Left lung (tissue), 10 donors: ENCODE results near the gene AP4B1. TPM values are rescaled to one million over a fixed set of nuclear protein-coding genes. Genes with fewer than 3 reads are reported as not detected.

Source experiments
- ATAC-seq: fragments of 200-7000 bp; cut with Tn5 transposase; one replicate; pipeline ENCODE4 v1.9.1; 2020; ENCODE audit warnings: moderate library complexity
- DNase-seq, 4 donors: peaks; one replicate each; pipeline ENCODE4 v3.0.0-alpha.2; 2013 to 2020
- H3K27ac ChIP-seq, 2 donors: fragments of 200-600 bp; sonication (generic) in 1 of 2; one replicate each; pipeline versions ENCODE4 v1.5.0 to v1.8.0; 2020 to 2021
- H3K27me3 ChIP-seq, 2 donors: fragments of 200-600 bp; sonication (generic) in 1 of 2; one replicate each; pipeline versions ENCODE4 v1.5.0 to v1.8.0; 2020 to 2021
- H3K36me3 ChIP-seq, 2 donors: fragments of 200-600 bp; sonication (generic) in 1 of 2; one replicate each; pipeline versions ENCODE4 v1.5.0 to v1.8.0; 2020 to 2021
- H3K4me1 ChIP-seq, 2 donors: fragments of 200-600 bp; one replicate each; pipeline ENCODE4 v1.8.0; 2021
- H3K4me3 ChIP-seq, 2 donors: fragments of 200-600 bp; sonication (generic) in 1 of 2; one replicate each; pipeline versions ENCODE4 v1.5.0 to v1.8.0; 2020 to 2021; ENCODE audit warnings: mild to moderate bottlenecking in 1 of 2
- H3K9me3 ChIP-seq, 2 donors: fragments of 200-600 bp; sonication (generic) in 1 of 2; one replicate each; pipeline versions ENCODE4 v1.5.0 to v1.8.0; 2020 to 2021
- CTCF ChIP-seq, 2 donors: fragments of 200-600 bp; sonication (generic) in 1 of 2; IDR thresholded peaks; one replicate each; pipeline versions ENCODE4 v1.5.0 to v1.8.0; 2021; ENCODE audit warnings: antibody characterized with exemption in 2 of 2
- intact Hi-C, 2 donors: fragments of 100-400 bp; cut with DNase I; formaldehyde crosslinking; loops; one replicate each; pipeline versions ENCODE4 v1.11.2 to v1.14.2; 2022
- polyA plus RNA-seq, 6 donors: library from polyadenylated mRNA; unstranded; fragments of 120-200 nt; gene quantifications; one replicate each; pipeline ENCODE4 v1.2.1, GENCODE V29; 2013; ENCODE audit not compliant: insufficient read length in 6 of 6
- total RNA-seq, 2 donors: library from RNA; stranded (reverse); fragmentation: NEBNext Ultra II Directional; extraction: Animal tissue kit (Norgen Biotek cat#: 25700); gene quantifications; one replicate each; pipeline ENCODE4 v1.2.1, GENCODE V29; 2021
- donor health status: DM: no; HTN: yes; CAD: no.
- donor health status: DM: no; HTN: no; CAD: no.

Gene AP4B1
- total and polyA plus RNA-seq, 8 donors: 15.4 to 65.1 (median 54.6) TPM

- intact Hi-C loops: no loop called here
- no peaks in the 10 kb centered on the region for H3K27me3 ChIP-seq
These were observed 8.6 kb downstream of the AP4B1 start for GRCh38 chr1:113895961-113896360.

GRCh38 chr1:113895098-113895497 is 9.5 kb downstream of the AP4B1 start:
- H3K27ac ChIP-seq: no peak overlapping the region

More at GRCh38 chr1:113895961-113896360, 8.6 kb downstream of the AP4B1 start:
- peaks cover 0 to 11% of the 10 kb centered on the region in 2 donors for H3K4me1 ChIP-seq
- ATAC-seq (no peak), DNase-seq (no peak)
- H3K36me3 ChIP-seq: peaks cover 0 to 59% of the 10 kb centered on the region in 2 donors
- H3K9me3 ChIP-seq: no peaks in the 10 kb centered on the region
- no peak for TF ChIP-seq CTCF (IDR thresholded peaks at IDR 0.05)
- no peak overlapping the region for H3K27ac ChIP-seq
- no peak overlapping the region for H3K4me3 ChIP-seq

GRCh38 chr1:113893267-113893666 is 11.3 kb downstream of the AP4B1 start:
- no peak for TF ChIP-seq CTCF (IDR thresholded peaks at IDR 0.05)
- Histone ChIP-seq H3K27me3 (no peaks in the 10 kb centered on the region), H3K27ac (no peak overlapping the region), H3K4me1 (peaks cover 0 to 3% of the 10 kb centered on the region in 2 donors), H3K36me3 (peaks cover 0 to 35% of the 10 kb centered on the region in 2 donors), H3K9me3 (no peaks in the 10 kb centered on the region), H3K4me3 (no peak overlapping the region)
- no peak for ATAC-seq
- no peak for DNase-seq
- intact Hi-C loops: no loop called here

More at GRCh38 chr1:113895098-113895497, 9.5 kb downstream of the AP4B1 start:
- no peak for ATAC-seq
- intact Hi-C loops: no loop called here
- Histone ChIP-seq H3K4me3 (no peak overlapping the region), H3K36me3 (peaks cover 0 to 51% of the 10 kb centered on the region in 2 donors), H3K27me3 (no peaks in the 10 kb centered on the region), H3K9me3 (no peaks in the 10 kb centered on the region), H3K4me1 (peaks cover 0 to 9% of the 10 kb centered on the region in 2 donors)
- DNase-seq: no peak
- TF ChIP-seq CTCF (IDR thresholded peaks at IDR 0.05): no peak

GRCh38 chr1:113891631-113892220 is 12.9 kb downstream of the AP4B1 start:
- H3K27ac ChIP-seq: no peak overlapping the region

DNA sequence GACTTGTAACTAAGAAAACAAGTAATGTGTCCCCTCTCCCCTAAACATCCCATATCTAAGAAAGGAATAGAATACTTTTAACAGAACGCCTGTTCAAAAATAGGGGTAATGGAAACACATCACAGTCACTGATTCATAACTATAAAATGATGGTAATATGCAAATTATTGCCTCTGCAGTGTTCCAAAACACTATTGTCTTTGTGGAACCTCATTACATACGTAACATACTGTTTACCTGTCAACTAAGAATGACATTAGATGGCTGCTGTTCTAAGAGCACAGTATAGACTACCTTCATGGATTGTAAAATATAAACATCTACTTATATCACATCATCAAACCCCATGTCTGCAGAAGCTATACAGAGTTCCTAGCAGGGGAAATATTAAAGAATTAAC is 13.8 kb downstream of the AP4B1 start:
- TF ChIP-seq CTCF (IDR thresholded peaks at IDR 0.05): no peak
- H3K27ac ChIP-seq: no peak overlapping the region
- peaks cover 0 to 10% of the 10 kb centered on the region in 2 donors for H3K36me3 ChIP-seq
- peaks cover 0 to 6% of the 10 kb centered on the region in 2 donors for H3K4me1 ChIP-seq
- intact Hi-C loops: no loop called here
- DNase-seq: no peak
- H3K9me3 ChIP-seq: no peaks in the 10 kb centered on the region
- no peak for ATAC-seq
- H3K4me3 ChIP-seq: no peak overlapping the region
- H3K27me3 ChIP-seq: no peaks in the 10 kb centered on the region

More at GRCh38 chr1:113891631-113892220, 12.9 kb downstream of the AP4B1 start:
- DNase-seq: no peak
- H3K4me3 ChIP-seq: no peak overlapping the region
- ATAC-seq: no peak
- no peaks in the 10 kb centered on the region for H3K9me3 ChIP-seq
- no peaks in the 10 kb centered on the region for H3K27me3 ChIP-seq
- intact Hi-C loops: no loop called here
- peaks cover 0 to 6% of the 10 kb centered on the region in 2 donors for H3K4me1 ChIP-seq
- H3K36me3 ChIP-seq: peaks cover 0 to 19% of the 10 kb centered on the region in 2 donors
- TF ChIP-seq CTCF (IDR thresholded peaks at IDR 0.05): no peak
